HG03066 (cell line): ENCODE results near the gene MYO5A.

Experiments used
- ATAC-seq: cut with Tn5 transposase; IDR thresholded peaks from one replicate; pipeline ENCODE4 v1.9.1; 2021; ENCODE audit warnings: low read depth; ENCODE audit not compliant: unreplicated experiment

Gene MYO5A

DNA sequence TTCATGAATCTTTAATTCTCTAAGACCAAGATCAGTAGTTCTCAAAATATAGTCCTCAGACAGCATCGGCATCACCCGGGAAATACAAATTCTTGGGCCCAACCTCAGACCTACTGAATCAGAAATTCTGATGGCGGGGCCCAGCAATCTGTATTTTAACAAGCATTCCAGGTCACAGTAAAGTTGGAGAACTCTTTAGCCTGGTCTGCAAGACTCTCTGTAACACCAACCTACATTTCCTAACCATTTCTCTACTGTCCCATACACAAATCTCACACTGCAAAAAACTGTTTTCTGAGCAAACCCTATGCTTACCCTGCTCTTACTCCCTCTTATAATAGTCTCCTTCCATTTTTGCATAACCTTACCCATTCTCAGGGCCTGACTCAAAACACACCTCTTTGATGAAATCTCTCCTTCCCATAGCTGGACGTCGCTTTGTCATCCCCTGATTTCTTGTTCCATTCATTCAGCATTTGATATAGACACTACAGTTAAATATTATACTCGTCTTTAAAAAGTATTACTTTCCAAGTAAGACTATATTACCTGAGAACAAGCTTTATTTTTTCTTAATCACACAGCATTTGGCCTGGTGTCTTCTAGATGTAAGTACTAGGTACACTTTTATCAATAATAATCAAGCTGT lies 149.8 kb downstream of the MYO5A start:
- no peak for ATAC-seq

DNA sequence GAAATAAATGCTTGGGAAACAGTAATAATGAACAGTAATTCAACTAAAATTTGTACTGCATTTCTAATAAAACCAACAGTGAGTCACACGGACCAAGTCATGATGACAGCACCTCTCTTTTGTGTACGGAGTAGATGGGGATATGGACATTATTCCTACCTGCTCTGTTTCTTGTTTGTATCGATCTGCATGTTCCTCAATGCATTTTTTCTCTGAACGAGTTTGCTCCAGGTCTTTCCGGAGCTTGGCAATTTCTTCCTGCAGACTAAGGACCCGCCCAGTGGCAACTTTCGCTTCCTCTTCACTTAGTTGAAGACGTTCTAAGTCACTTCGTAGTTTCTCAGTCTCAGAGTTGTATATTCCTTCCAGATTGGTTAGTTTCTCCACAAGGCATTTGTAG lies 158.7 kb downstream of the MYO5A start:
- no peak for ATAC-seq

DNA sequence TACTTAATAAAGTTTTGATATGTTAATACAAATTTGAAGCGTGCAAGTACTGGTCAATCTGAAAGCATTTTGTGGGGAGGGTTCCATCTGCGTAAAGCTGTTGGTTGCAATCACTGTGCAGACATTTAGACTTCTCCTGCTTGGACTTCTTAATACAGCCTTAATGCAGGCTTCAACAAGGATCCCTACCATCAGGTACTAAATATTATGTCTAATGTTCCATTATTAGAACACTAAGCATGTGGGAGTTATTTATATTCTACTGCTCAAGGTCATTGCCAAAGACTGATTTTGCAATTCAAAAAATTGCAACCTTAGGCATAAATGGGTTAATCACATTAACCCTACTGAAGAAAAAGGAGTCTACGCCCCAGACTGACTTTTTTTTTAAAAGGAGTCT lies 159.2 kb downstream of the MYO5A start:
- ATAC-seq = no peak

DNA sequence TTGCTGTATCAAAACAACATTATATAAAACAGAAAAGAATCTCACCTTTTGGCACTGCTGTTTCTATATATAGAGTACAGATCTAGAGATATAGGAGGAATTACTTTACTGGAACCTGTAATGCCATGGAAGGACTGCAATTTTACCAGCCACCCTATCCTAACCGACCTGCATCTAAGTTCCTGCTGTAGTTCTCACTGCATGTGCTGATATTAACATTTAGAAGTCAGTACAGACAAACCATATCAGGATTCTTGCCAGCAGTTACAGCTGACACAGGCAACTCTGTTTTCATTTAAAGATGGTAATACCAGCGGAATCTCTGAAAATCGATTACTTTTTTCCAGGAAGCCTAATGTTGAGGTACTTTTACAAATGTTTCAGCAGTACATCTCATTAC lies 159.7 kb downstream of the MYO5A start:
- ATAC-seq = no peak

DNA sequence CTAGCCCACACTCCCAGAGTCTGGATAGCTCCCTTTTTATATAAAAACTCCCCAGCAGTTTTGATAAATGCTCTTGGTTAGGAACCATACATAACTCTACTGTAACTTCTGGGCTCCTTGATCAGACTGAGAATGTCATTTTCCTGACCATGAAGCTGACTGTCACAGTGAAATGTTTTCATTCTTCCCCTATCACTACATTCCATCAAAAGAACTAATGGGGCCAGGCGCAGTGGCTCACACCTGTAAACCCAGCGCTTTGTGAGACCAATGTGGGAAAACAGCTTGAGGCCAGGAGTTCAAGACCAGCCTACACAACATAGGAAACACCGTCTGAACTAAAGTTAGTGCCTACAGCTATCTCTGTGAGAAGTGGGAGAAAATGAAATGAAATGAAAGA lies 160.3 kb downstream of the MYO5A start:
- ATAC-seq = no peak

DNA sequence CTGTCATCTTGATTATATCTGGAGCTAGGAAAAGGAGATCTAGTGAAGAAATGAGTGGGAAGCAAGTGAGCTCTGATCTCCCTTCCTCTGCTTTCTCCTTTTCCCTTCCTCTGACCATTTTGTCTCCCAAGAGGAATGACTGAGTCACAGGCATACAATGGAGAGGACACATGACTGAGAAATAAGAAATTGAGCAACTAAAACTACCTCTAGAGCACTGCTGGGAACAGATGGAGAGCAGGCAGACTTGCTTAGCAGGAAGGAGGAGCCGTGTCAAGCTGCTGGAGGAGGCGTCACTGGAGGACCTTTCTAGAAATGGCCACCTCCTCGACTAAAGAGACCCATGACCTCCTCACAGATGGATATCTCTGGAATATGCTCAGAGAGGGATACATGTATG lies 166.2 kb downstream of the MYO5A start:
- ATAC-seq = no peak

DNA sequence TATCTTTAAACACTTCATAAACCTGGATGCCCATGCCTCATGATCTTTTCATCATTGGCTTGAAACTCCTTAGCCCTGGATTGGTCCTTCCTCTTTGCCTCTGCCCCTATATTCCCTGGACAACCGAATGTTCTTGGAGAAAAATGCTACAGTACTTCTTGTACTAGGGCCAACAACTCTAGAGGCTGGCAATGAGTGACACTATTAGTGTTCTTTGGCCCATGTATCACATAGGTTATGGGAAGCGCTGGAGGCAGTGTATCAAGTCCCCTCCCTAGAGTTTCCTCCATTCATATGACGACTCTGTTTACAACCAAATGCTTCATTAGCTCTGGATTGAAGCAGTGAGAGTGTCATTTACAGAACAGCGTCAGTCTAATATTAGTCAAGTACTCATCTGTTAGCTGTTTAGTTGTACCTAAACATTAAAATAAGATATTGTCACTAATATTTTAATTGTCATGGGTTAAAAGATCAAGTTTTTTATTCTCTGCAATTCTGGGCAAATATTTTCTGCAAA lies 166.6 kb downstream of the MYO5A start:
- ATAC-seq = no peak

DNA sequence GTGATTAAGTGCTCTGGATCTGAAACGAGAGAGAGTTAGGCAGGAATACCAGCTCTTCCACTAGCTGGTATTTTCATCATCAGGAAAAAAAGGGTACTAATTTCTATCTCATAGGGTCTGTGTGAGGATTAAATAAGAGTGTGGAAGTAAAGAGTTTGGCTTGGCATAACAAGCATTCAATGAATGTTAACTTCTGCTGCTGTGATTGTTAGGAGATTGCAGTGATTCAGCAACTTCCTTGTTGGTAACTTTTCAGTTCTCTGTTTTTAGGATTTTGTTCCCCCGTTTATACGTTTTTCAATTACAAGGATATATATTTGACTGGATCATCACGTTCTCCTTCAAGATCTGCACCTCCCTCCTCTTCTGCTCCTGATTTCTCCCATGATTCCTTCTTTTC lies 167.2 kb downstream of the MYO5A start:
- no peak for ATAC-seq

DNA sequence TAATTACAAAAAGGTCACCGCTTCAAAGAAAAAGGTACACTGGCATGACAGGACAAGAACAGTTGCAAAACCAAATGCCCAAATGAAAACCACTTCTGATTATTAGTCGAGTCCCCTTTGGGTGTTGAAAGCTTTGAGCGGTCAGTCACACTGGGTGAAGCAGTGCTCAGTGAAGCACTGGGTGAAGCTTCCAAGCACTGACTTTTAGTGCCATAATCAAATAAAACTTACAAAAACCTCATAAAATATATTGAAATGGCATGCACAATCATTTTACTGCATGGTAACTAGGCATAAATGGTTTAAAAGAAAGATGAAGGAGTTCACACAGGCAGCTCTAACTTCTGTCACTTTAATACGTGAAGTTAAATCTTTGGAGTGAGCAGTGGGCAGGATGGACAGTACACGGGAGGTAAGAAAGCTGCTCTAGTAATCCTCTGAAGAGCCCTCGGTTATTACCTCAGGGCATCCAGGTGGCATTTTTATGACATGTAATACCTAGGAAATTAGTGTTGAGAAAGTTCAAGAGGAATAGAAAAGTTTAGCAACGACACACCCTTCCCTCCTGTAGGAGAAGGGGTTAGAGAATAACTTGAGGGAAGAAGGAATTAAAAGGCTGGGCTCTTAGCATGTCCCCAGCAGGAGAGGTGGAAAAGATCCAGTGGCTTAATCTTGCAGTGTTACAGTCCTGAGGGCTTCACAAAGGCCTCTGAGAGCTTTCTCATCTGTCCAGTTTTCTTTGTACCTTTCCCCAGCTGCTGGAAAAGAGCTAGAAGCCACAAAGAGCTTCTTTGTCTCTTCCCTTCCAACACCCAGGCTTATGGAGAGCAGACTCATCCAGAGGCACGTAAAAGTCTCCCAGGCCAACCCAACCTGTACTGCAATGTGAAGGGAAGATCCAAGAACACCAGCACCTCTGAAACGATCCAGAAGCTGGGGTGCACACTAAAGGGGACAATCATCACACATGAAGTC lies 168.2 kb downstream of the MYO5A start:
- ATAC-seq = no peak

DNA sequence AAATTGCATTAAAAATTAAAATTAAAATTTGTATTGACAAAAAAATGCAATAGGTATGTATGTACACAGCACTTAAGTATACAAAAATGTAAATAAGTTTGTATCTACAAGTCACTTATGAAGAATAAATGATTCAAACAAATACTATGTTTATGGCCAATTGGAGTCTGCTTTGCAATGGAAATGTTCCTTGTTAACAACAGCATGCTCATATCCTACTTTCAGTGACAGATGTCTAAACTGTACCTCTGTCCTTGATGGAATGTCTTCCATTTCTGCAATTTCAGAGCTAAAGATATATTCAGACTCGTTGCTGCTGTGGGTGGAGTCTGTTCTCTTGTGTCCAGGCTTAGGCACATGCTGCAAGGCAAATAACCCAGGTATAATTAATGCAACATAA lies 169.0 kb downstream of the MYO5A start:
- no peak for ATAC-seq

DNA sequence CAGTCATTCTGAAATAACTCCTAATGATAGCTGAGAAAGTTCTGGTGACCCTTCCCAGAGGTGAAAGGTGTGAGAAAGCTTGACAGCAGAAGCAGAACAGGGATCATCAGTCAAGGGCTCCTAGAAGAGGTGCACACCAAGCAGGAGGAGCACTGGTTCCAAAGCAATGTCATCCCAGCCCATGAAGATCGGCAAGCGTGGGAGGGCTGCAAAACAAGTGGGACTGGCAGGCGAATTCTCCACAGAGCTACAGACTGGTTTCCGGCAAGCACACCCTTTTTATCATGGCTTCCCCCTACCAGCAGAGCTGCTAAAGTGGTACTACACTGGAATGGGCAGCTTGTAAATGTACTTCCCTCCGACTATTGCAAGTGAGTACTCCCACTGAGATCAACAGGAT lies 170.7 kb downstream of the MYO5A start:
- ATAC-seq = no peak

DNA sequence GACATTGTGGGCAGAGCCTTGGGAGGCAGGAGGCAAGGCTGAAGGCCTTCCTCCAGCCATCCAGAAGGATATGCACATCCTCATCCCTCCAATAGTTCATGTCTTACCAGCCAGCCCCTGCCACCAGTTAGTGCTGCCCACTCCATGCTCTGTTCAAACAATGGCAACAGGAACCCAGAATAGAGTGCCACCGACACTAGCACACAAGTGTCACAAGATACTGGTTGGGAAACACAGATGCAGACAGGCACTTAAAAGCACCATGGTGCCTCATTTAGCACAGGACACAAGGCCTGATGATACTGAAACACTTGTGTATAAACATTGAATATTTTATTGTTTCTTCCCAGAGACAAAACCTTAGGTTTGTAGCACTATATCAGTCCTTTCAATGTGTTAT lies 176.6 kb downstream of the MYO5A start:
- no peak for ATAC-seq

DNA sequence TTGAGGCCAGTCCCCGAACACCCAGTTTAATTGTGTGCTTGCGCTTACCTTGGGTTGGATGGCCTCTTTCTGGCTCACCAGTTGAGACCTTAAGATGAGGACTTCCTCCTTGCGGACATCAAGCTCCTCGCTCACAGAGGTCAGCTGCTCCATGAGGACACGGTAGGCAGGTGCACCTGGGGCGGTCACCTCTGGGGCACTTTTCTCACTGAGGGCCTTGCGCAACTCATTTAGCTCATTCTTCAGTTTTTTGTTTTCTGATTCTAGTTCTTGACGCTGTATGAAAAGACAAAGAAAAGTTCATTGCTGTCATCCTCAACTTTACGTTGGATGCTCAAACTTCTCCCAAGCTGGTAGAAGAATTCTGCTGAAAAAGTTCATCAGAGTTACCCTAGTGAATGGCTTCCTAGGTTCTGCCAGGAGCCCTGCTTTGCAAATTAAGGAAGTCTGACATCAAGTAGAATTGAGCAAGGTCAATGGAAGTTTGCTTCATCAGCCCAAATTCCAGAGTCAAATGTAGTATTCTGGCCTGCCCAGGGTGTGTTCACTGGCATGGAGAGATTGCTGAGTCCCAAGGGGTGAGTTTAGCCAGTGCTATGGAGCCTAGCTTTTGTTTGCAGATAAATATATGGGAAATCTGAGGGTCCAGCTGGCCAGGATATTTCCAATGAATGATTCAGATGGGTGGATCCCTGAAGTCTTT lies 177.3 kb downstream of the MYO5A start:
- no peak for ATAC-seq

DNA sequence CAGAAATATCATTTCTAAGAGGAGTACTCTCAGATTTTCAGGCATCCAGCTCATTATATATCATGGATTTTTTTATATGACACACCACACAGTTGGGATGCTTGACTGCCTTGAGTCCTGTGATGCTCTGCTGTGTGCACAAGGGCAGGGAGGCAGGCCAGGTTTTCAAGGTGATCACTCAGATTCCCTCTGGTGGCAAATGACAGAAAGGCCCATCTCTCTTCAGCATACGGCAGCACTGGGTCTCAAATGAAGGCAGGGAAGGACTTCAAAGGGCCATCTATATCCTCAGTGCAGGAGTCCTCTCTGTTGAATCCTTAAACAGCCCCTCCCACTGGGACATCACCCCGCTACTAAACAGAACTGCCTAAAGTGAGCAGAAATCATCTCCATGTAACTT lies 178.3 kb downstream of the MYO5A start:
- ATAC-seq = no peak

DNA sequence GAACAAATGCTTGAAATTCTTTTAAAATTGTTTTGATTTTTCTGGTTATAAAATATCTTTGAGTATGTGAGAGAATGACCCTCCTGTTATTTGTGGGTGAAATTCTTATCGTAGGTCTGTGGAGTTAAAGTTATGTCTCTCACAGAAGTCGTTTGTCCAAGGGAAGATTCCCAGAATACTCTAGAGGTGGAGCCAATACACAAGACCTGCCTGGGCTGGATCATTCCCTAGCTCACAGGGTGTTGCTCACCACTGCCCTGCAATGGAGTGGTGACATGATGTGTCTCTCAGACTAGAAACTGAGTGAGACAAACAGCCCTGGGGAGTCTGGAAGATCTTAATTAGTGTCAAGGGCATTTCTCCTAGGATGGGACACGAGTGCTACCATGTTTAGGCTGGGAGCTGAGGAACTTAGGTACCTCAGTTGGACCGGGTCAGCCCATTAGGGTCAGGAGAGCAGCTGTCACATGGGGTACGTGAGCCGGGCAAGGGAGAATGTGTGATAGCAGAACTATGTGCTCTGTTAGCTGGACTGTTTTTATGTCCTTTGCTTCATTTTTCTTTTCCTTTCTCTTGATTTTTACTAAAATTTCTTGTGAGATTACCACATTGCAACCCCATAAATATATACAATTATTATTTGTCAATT lies 179.5 kb downstream of the MYO5A start:
- ATAC-seq = no peak

DNA sequence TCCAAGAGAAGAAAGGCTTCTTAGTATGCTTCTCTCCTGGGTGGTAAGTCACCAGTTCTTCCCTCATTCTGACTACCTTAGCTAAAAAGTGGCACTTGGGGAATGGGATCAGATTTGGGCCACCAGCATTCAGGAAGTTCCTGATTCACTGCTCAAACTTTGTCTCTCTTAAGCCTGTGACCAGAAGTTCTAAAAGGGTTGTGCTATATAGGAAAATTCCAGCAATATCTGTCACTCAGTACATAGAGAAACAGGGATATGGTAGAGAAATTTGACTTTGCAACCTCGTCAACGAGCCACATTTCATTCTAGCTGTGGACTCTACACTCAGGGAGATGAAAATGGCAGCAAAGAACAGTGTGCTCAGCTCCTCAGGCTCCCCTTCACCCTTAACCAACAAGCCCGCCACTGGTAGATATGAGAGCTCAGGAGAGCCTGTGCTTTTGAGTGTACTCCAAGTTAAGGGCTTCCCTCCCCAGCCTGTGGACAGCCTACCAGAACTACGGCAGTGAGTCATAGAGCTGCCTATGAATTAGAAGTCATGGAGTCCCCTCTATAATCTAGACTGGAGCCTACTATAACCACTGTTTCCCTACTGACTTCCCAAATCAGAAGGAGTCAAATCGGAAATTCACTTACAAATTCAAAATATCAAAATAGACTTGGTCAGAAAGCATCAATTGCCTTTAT lies 180.5 kb downstream of the MYO5A start:
- ATAC-seq = no peak

DNA sequence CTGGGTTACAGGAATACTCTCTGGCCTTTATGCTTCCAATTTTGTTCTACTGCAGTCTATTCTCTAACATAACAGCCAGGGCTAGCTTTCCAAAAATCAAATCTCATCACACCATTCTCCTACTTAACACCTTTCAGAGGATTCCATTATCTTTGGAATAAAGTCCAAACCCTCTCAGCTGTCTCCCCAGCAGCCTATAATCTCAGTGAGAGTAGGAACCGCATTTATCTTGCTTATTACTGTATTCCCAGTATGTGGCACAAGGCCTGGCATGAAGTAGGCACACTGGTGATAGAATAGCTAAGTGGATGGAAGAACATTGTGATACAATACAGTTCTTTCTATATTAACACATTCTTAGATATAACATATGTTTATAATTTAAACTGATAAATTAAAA lies 184.1 kb downstream of the MYO5A start:
- no peak for ATAC-seq

DNA sequence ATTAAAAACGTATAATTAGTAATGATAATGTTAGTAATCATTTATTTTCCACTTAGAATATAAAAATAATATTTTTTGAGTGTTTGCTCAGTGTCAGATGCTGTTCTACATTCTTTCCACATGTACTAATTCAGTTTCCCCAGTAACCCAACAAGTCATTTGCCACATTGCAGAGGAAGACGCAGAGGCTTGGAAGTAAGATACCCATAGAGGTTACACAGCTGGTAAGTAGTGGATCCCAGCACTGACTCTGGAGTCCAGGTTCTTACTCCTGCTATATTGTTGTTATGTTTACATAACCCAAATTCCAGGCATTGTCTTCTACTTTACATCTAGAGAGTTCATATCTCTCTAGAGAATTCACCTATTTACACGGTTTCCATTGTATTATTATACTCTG lies 184.8 kb downstream of the MYO5A start:
- ATAC-seq = no peak

DNA sequence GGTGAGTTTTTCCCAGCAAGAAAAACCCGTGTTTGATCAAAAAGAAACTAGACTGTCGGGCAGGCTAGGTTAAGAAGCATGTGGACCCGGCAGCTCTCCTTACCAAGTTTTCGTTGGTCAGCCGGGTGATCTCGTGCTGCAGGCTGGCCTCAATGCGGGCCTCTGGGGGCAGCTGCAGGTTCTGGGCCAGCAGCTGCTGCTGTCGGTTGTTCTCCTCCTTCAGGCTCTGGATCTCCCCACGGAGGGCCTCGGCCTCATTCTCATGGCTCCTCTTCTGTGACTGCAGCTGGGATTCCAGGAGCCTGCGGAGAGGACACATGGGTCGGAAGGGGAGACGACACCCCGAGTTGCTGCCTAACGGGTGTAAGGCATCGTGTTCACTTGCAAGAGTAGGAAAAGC lies 188.6 kb downstream of the MYO5A start:
- no peak for ATAC-seq

DNA sequence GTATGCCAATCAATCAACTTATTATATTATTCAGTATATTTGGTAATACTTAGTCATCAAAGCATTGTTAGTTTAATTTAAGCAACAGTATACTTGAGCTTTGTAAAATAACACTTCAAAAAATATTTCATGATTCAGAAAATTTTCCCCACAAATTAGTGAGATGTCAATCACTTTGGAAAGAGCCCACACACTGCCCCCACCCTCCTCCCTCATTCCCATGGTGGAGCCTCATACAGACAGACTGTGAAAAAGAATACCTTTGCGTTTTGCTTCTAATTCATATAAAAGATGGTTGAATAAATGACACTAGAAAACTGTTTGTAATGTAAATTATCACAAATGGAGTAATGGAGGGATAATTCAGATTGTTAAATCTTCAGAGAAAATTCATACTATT lies 189.8 kb downstream of the MYO5A start:
- ATAC-seq = no peak
